Activated CD4-positive, alpha-beta memory T cell treated with anti-CD3 and anti-CD28 coated beads for 36 hours (primary cell): ENCODE data around the gene PTPRU. TPM values are rescaled to one million over a fixed set of nuclear protein-coding genes. Genes with fewer than 3 reads are reported as not detected.
"Not testable (repeated sequence)": the region's sequence is repeated elsewhere in the genome, so short reads cannot be mapped to it uniquely, and the experiment has no call there.

Experiments used
- CTCF ChIA-PET: fragments of 350-600 bp; sonication (Branson Sonifier 250); formaldehyde crosslinking; loops from one replicate; lab custom pipeline; 2021; ENCODE audit warnings: antibody characterized with exemption, inconsistent platforms; lab: Charles Lee
- POLR2A ChIA-PET: fragments of 350-600 bp; sonication (Branson Sonifier 250); formaldehyde crosslinking; loops from one replicate; lab custom pipeline; 2021; ENCODE audit warnings: antibody characterized with exemption; lab: Charles Lee
- DNase-seq: peaks from one replicate; pipeline ENCODE4 v3.0.0-alpha.2; 2020
- H3K27ac Mint-ChIP-seq: one replicate; pipeline ENCODE4 v1.8.0; 2021; ENCODE audit warnings: mixed read lengths
- H3K27me3 Mint-ChIP-seq: one replicate; pipeline ENCODE4 v1.8.0; 2021; ENCODE audit warnings: mixed read lengths
- H3K36me3 Mint-ChIP-seq: one replicate; pipeline ENCODE4 v1.8.0; 2021; ENCODE audit warnings: mixed read lengths
- H3K4me1 Mint-ChIP-seq: one replicate; pipeline ENCODE4 v1.8.0; 2021; ENCODE audit warnings: low read depth, mixed read lengths
- H3K4me3 Mint-ChIP-seq: one replicate; pipeline ENCODE4 v1.8.0; 2021; ENCODE audit warnings: mild to moderate bottlenecking, mixed read lengths
- H3K9me3 Mint-ChIP-seq: one replicate; pipeline ENCODE4 v1.8.0; 2021; ENCODE audit warnings: mixed read lengths
- intact Hi-C: fragments of 100-400 bp; cut with micrococcal nuclease; formaldehyde crosslinking; loops from one replicate; pipeline ENCODE4 v1.15.1; 2023
- total RNA-seq, 2 experiments: library from RNA; stranded (reverse); gene quantifications; one replicate each; pipeline ENCODE4 v1.2.3, GENCODE V29; 2021

Gene PTPRU
- total RNA-seq, 2 experiments from 2014 or later, result 0.17 to 0.85 TPM

DNA sequence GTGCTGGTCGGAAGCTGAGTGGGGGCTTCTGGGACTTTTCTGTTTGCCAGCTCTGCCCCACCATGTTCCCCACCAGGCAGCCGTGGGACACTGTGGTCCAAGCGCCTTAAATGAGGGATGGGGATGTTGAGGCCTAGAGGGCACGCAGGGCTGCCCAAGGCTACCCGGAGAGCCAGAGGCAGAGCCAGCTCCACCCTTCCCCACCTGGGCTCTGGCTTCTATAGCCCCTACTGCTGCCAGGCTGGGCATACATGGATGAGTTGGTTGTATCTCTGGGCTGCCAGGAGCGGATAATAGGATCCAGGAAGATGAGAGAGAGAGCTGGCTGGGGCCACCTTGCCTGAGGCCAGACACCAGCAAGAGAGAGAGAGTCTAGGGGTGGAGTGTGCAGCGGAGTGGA is 49.4 kb downstream of the PTPRU start:
- Mint-ChIP-seq H3K27ac (no peak overlapping the region), H3K4me3 (no peak overlapping the region), H3K9me3 (no peaks in the 10 kb centered on the region), H3K27me3 (no peaks in the 10 kb centered on the region), H3K36me3 (no peaks in the 10 kb centered on the region), H3K4me1 (peaks cover 4% of the 10 kb centered on the region)
- CTCF ChIA-PET, result no interaction called here
- intact Hi-C loops, result no loop called here
- POLR2A ChIA-PET, result no interaction called here
- DNase-seq, result no peak

DNA sequence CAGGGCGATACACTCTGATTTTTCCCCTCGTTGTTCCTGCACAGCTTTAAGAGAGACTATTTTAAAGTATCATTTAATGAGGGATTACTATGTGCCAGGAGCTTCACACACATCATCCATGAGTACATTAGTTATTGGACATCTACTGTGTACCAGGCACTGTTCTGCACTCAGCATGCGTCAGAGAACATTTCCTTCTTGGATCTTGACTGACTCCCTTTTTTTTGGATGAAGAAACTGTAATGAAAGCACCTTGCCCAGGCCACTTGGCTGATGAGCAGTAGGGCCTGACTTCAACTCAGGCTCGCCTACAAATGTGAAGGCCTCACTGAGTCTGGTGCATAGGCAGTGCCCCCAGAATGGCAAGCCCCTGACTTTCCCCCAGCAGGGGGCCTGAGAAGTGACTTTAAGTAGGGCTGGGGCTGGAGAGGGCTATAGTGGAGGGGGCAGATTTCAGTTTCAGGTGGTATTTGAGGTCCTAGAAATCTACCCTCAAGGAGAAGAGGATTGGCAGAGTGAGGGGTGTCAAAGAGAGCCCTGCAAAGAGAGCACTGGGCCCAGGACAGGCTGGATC is 50.0 kb downstream of the PTPRU start:
- CTCF ChIA-PET, result no interaction called here
- intact Hi-C loops, result no loop called here
- H3K4me1 Mint-ChIP-seq, result peaks cover 4% of the 10 kb centered on the region
- POLR2A ChIA-PET, result no interaction called here
- H3K27me3 Mint-ChIP-seq, result no peaks in the 10 kb centered on the region
- H3K9me3 Mint-ChIP-seq, result no peaks in the 10 kb centered on the region
- no peak for DNase-seq
- no peak overlapping the region for H3K27ac Mint-ChIP-seq
- H3K36me3 Mint-ChIP-seq, result no peaks in the 10 kb centered on the region
- no peak overlapping the region for H3K4me3 Mint-ChIP-seq

DNA sequence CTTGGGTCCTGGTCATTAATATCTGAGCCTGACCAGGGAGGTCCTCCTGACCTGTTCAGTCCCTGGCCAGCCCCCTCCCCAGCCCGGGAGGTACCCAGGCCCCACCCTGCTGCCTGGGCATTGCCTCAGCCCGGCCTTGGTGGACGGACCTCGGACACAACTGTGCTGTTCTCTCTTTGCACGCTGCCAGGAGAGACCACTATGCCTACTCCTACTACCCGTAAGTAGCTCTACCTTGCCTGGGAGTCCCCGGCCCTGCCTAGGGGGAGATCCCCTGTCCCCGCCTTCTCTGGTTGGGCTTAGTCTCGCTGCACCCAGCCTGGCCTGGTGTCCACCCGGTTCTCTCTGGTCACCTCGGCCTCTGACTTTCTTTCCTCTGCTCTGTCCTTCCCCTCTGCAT is 53.2 kb downstream of the PTPRU start:
- POLR2A ChIA-PET, result no interaction called here
- no peaks in the 10 kb centered on the region for H3K36me3 Mint-ChIP-seq
- no peak overlapping the region for H3K4me3 Mint-ChIP-seq
- H3K27me3 Mint-ChIP-seq, result no peaks in the 10 kb centered on the region
- CTCF ChIA-PET, result no interaction called here
- no peak overlapping the region for H3K27ac Mint-ChIP-seq
- no peaks in the 10 kb centered on the region for H3K9me3 Mint-ChIP-seq
- no peaks in the 10 kb centered on the region for H3K4me1 Mint-ChIP-seq
- DNase-seq, result no peak
- intact Hi-C loops, result no loop called here

DNA sequence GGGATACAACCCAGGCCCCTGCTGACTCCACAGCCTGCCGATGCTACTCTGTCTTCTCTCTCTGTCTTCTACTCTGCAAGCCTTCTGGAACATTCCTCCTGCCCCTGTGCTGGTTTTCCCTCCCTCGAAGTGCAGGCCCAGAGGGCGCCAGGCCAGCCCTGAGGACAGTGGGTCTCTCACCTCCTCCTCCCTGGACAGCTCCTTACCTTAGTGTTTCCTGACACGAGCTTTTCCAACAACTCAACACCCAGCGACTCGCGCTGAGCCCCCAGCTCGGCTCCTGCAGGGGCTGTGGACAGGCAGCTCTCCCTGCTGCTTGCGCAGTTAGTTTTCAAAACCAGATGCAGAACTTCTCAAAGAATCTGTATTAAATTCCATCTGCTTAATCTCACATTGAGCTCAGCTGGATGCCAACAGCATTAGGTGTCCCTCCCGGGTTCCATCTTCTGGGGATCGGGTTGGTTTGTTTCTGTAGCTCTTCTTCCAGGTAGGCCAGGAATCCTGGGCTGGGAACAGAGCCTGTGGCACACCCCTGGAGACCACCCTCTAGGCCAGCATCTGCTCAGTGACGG is 54.2 kb downstream of the PTPRU start:
- intact Hi-C loops, result no loop called here
- Mint-ChIP-seq H3K4me3 (no peak overlapping the region), H3K27ac (no peak overlapping the region), H3K27me3 (no peaks in the 10 kb centered on the region), H3K36me3 (no peaks in the 10 kb centered on the region), H3K9me3 (no peaks in the 10 kb centered on the region), H3K4me1 (no peaks in the 10 kb centered on the region)
- DNase-seq, result no peak
- ChIA-PET CTCF (no interaction called here), POLR2A (no interaction called here)

DNA sequence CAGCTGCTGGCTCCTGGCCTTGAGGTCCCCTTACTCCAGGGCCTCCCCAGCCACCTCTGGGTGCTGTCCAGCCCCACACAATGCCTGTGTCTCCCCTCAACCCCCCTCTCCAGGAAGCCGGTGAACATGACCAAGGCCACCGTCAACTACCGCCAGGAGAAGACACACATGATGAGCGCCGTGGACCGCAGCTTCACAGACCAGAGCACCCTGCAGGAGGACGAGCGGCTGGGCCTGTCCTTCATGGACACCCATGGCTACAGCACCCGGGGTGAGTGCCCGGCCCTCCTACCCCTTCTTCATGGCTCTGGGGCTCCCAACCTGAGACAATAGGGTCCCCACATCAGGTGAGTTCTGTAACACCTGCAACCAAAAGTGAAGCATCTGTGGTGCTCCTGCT is 55.4 kb downstream of the PTPRU start:
- CTCF ChIA-PET, result no interaction called here
- H3K4me1 Mint-ChIP-seq, result no peaks in the 10 kb centered on the region
- intact Hi-C loops, result no loop called here
- POLR2A ChIA-PET, result no interaction called here
- no peaks in the 10 kb centered on the region for H3K9me3 Mint-ChIP-seq
- no peaks in the 10 kb centered on the region for H3K27me3 Mint-ChIP-seq
- H3K36me3 Mint-ChIP-seq, result no peaks in the 10 kb centered on the region
- DNase-seq, result no peak
- no peak overlapping the region for H3K27ac Mint-ChIP-seq
- no peak overlapping the region for H3K4me3 Mint-ChIP-seq

DNA sequence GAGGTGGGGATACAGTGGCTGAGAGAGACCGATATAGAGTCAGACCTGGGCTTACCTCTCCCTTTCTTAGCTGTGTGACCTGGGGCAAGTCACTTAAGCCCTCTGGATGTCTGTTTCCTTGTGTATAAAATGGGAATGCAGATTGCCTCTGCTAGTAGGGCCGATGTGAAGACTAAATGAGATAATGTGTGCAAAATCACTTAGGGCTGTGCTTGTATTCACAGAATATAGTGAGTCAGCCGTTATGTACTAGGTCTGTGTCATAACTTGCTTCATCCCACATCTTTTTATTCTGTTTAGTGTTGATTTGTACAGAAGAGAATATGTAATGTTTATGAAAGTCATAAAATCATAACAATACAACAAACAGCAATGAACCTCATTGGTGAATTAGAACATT is 56.0 kb downstream of the PTPRU start:
- Mint-ChIP-seq H3K27me3 (peaks cover 1% of the 10 kb centered on the region), H3K27ac (no peak overlapping the region), H3K9me3 (no peaks in the 10 kb centered on the region), H3K4me3 (no peak overlapping the region), H3K36me3 (no peaks in the 10 kb centered on the region), H3K4me1 (no peaks in the 10 kb centered on the region)
- intact Hi-C loops, result no loop called here
- DNase-seq, result no peak
- CTCF ChIA-PET, result no interaction called here
- POLR2A ChIA-PET, result no interaction called here

DNA sequence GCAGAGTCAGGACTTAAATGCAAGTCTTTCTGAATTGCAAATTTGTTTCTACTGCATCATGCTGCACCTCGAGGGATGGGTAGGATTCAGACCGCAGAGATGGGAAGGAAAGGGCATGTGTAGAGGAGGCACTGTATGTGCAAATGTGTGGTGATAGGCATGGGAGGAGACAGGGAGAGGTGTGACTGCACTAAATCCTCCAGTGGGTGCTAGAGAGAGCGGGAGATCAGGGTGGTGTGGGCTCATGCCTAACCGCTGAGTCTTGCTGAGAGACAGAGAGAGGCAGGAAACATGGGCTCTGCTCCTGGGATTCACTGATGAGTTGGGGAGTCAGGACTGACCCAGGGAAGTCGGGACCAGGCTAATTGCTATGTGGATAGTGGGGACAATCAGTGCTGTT is 61.1 kb downstream of the PTPRU start:
- Mint-ChIP-seq H3K9me3 (no peaks in the 10 kb centered on the region), H3K4me3 (no peak overlapping the region), H3K4me1 (no peaks in the 10 kb centered on the region), H3K36me3 (no peaks in the 10 kb centered on the region), H3K27me3 (peaks cover 7% of the 10 kb centered on the region), H3K27ac (no peak overlapping the region)
- ChIA-PET CTCF (no interaction called here), POLR2A (no interaction called here)
- intact Hi-C loops, result no loop called here
- no peak for DNase-seq

DNA sequence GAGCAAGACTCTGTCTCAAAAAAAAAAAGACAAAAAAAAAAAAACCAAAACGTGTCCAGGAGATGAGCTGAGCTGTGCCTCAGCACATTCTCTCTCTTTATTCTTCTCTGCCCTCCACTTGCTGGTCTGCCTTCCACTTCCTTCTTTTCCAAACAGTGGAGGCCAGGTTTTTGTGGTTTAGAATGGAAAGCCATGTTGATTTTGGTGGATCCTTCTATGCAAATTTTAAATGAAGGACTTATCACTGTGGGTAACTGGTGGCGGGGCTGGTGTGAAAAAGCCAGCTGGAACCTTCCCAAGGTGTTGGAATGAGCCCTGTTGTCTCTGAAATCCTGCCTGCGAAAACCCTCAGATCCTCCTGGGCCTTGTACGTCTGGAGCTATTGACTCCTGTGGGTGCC is 61.9 kb downstream of the PTPRU start:
- Mint-ChIP-seq H3K4me1 (no peaks in the 10 kb centered on the region), H3K9me3 (no peaks in the 10 kb centered on the region), H3K27me3 (peaks cover 7% of the 10 kb centered on the region), H3K36me3 (no peaks in the 10 kb centered on the region), H3K27ac (no peak overlapping the region), H3K4me3 (no peak overlapping the region)
- no peak for DNase-seq
- CTCF ChIA-PET, result no interaction called here
- POLR2A ChIA-PET, result no interaction called here
- intact Hi-C loops, result no loop called here

DNA sequence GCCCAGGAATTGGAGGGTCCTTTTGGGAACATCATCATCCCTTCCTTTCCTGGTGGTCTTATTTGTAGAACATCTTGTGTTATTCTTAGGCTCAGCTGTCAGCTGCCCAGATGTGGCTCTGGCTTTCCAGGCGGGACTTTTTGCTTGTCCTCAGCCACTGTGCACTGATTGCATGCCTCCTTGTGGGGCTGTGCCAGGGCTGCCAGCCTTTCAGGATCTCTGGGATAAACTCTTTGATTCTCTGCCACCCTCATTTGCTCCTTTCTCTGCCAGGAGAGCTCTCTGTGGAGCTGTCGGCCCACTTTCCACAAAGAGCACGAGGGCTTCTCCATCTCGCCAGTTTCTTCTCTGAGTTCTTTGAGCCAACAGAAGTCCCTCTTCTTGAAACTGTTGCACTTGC is 63.1 kb downstream of the PTPRU start:
- ChIA-PET CTCF (no interaction called here), POLR2A (no interaction called here)
- no peak for DNase-seq
- no peaks in the 10 kb centered on the region for H3K4me1 Mint-ChIP-seq
- intact Hi-C loops, result no loop called here
- H3K27ac Mint-ChIP-seq, result no peak overlapping the region
- H3K4me3 Mint-ChIP-seq, result no peak overlapping the region
- peaks cover 7% of the 10 kb centered on the region for H3K27me3 Mint-ChIP-seq
- no peaks in the 10 kb centered on the region for H3K9me3 Mint-ChIP-seq
- no peaks in the 10 kb centered on the region for H3K36me3 Mint-ChIP-seq

DNA sequence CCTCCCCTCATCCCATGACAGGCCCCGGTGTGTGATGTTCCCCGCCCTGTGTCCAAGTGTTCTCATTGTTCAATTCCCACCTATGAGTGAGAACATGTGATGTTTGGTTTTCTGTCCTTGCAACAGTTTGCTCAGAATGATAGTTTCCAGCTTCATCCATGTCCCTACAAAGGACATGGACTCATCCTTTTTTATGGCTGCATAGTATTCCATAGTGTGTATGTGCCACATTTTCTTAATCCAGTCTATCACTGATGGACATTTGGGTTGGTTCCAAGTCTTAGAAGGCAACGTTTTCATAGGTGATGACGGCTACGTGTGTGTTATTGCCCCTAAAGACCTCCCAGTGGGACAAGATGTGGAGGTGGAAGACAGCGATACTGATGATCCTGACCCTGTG is 65.4 kb downstream of the PTPRU start:
- H3K27ac Mint-ChIP-seq, H3K9me3 Mint-ChIP-seq, H3K36me3 Mint-ChIP-seq, POLR2A ChIA-PET, CTCF ChIA-PET, H3K4me3 Mint-ChIP-seq, H3K4me1 Mint-ChIP-seq, DNase-seq, intact Hi-C loops, H3K27me3 Mint-ChIP-seq: not testable (repeated sequence)

DNA sequence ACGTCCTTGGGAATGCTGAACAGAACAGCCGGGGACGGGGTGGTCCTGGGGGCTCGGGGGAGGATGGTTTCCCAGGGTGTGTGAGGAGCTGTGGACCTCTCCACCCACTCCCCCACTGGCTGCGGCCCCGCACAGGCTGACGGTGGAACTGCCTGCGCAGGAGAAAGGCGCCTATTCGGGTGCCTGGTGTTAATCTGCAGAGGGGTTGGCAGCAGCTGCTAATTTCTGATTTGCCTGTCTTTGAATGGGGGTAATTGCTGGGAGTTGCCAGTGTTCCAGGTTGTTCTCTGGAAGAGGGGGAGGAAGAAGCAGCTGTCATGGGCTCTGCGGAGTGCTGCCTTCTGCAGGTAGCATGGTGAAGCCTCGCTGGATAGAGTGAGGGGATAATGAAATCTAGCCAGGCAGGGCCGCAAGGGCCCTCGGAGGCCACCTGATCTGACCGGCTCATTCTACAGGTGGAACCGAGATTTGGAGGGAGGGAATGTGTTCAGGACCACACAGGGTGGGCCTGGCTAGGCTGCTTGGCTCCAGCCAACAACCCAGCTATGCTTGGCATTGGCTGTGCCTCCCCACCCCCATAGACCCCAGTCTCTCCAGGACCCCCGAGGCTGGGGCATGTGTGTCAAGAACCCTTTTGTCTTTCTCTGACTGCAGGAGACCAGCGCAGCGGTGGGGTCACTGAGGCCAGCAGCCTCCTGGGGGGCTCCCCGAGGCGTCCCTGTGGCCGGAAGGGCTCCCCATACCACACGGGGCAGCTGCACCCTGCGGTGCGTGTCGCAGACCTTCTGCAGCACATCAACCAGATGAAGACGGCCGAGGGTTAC is 67.1 kb downstream of the PTPRU start:
- ChIA-PET POLR2A (no interaction called here), CTCF (no interaction called here)
- peaks cover 1% of the 10 kb centered on the region for H3K27me3 Mint-ChIP-seq
- no peak for DNase-seq
- no peaks in the 10 kb centered on the region for H3K9me3 Mint-ChIP-seq
- no peaks in the 10 kb centered on the region for H3K4me1 Mint-ChIP-seq
- H3K27ac Mint-ChIP-seq, result no peak overlapping the region
- H3K36me3 Mint-ChIP-seq, result no peaks in the 10 kb centered on the region
- H3K4me3 Mint-ChIP-seq, result no peak overlapping the region
- intact Hi-C loops, result no loop called here

DNA sequence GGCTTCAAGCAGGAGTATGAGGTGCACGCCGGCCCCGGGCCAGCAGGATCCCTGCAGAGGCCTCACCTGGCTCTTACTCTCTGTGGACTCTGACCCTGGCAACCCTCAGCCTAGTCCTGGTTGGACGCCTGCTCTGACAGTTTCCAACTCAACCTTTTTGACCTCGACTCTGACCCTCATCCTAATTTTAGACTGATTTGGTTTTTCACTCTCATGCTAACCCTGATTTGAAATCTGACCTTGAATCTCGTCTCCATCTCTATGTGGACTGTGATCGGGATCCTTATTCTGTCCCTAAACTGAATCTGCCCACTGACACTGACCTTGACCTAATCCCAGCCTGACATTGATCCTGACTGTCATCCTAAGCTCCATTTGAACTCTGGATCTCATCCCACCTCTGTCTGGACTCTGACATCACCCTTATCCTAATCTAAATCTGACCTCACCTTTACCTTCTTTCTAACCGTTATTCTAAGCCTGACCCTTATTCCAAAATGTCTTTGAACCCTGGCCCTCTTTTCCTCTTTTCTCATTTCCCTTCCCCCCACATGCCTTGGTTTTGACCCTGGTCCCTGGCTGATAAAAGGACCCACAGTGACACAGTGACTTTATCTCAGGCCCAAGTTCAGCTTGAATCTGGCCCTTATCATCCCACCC is 67.8 kb downstream of the PTPRU start:
- peaks cover 1% of the 10 kb centered on the region for H3K27me3 Mint-ChIP-seq
- H3K9me3 Mint-ChIP-seq, result no peaks in the 10 kb centered on the region
- DNase-seq, result no peak
- no peak overlapping the region for H3K27ac Mint-ChIP-seq
- H3K36me3 Mint-ChIP-seq, result no peaks in the 10 kb centered on the region
- POLR2A ChIA-PET, result interaction anchor here (0.8 kb wide), 1 partner anchor 77 kb away, joined by 3 read pairs; no protein-coding TSS in a partner anchor
- CTCF ChIA-PET, result no interaction called here
- intact Hi-C loops, result no loop called here
- H3K4me1 Mint-ChIP-seq, result no peaks in the 10 kb centered on the region
- no peak overlapping the region for H3K4me3 Mint-ChIP-seq
